Measurements from ENCODE around the gene TPP2.

Gene TPP2

GRCh38 chr13:102593466-102593865 is 3.3 kb upstream of the TPP2 start:
- in situ Hi-C loops (cut with MboI; ENCODE audit: low sequenced_read_pairs), result no loop called here

- in situ Hi-C loops (cut with MboI; ENCODE audit: low sequenced_read_pairs), result no loop called here
These were observed 509 bp downstream of the TPP2 start for GRCh38 chr13:102597029-102597961.

- in situ Hi-C loops (cut with MboI; ENCODE audit: low sequenced_read_pairs), result no loop called here
These were observed 1.3 kb downstream of the TPP2 start for GRCh38 chr13:102598061-102598460.

GRCh38 chr13:102599426-102600012 is 2.7 kb downstream of the TPP2 start:
- in situ Hi-C loops (cut with MboI; ENCODE audit: low sequenced_read_pairs), result no loop called here

GRCh38 chr13:102606537-102607309 is 9.9 kb downstream of the TPP2 start:
- in situ Hi-C loops (cut with MboI; ENCODE audit: low sequenced_read_pairs), result no loop called here

GRCh38 chr13:102608974-102609373 is 12.2 kb downstream of the TPP2 start:
- in situ Hi-C loops (cut with MboI; ENCODE audit: low sequenced_read_pairs), result no loop called here

GRCh38 chr13:102609696-102610095 is 12.9 kb downstream of the TPP2 start:
- in situ Hi-C loops (cut with MboI; ENCODE audit: low sequenced_read_pairs), result no loop called here

- in situ Hi-C loops (cut with MboI; ENCODE audit: low sequenced_read_pairs), result no loop called here
These were observed 13.6 kb downstream of the TPP2 start for GRCh38 chr13:102610296-102610895.

GRCh38 chr13:102617697-102618350 is 21.0 kb downstream of the TPP2 start:
- in situ Hi-C loops (cut with MboI; ENCODE audit: low sequenced_read_pairs), result no loop called here

GRCh38 chr13:102620516-102620915 is 23.7 kb downstream of the TPP2 start:
- in situ Hi-C loops (cut with MboI; ENCODE audit: low sequenced_read_pairs), result no loop called here

GRCh38 chr13:102626928-102627327 is 30.1 kb downstream of the TPP2 start:
- in situ Hi-C loops (cut with MboI; ENCODE audit: low sequenced_read_pairs), result no loop called here

GRCh38 chr13:102628559-102628958 is 31.8 kb downstream of the TPP2 start:
- in situ Hi-C loops (cut with MboI; ENCODE audit: low sequenced_read_pairs), result no loop called here

GRCh38 chr13:102631198-102631597 is 34.4 kb downstream of the TPP2 start:
- in situ Hi-C loops (cut with MboI; ENCODE audit: low sequenced_read_pairs), result no loop called here

GRCh38 chr13:102638741-102639140 is 42.0 kb downstream of the TPP2 start:
- in situ Hi-C loops (cut with MboI; ENCODE audit: low sequenced_read_pairs), result no loop called here

- in situ Hi-C loops (cut with MboI; ENCODE audit: low sequenced_read_pairs), result no loop called here
These were observed 45.2 kb downstream of the TPP2 start for GRCh38 chr13:102642029-102642428.

- in situ Hi-C loops (cut with MboI; ENCODE audit: low sequenced_read_pairs), result no loop called here
These were observed 45.7 kb downstream of the TPP2 start for GRCh38 chr13:102642475-102642874.

GRCh38 chr13:102643656-102644055 is 46.9 kb downstream of the TPP2 start:
- in situ Hi-C loops (cut with MboI; ENCODE audit: low sequenced_read_pairs), result no loop called here

- in situ Hi-C loops (cut with MboI; ENCODE audit: low sequenced_read_pairs), result no loop called here
These were observed 48.9 kb downstream of the TPP2 start for GRCh38 chr13:102645701-102646100.

- in situ Hi-C loops (cut with MboI; ENCODE audit: low sequenced_read_pairs), result no loop called here
These were observed 51.3 kb downstream of the TPP2 start for GRCh38 chr13:102648046-102648445.

- in situ Hi-C loops (cut with MboI; ENCODE audit: low sequenced_read_pairs), result no loop called here
These were observed 53.7 kb downstream of the TPP2 start for GRCh38 chr13:102650444-102650843.

GRCh38 chr13:102651392-102651791 is 54.6 kb downstream of the TPP2 start:
- in situ Hi-C loops (cut with MboI; ENCODE audit: low sequenced_read_pairs), result no loop called here
